ENCODE results near the gene COA8. TPM values are rescaled to one million over a fixed set of nuclear protein-coding genes. Genes with fewer than 3 reads are reported as not detected.

The COA8 gene
- total RNA-seq, 1 experiment from 2014 or later = 62.3 TPM

DNA sequence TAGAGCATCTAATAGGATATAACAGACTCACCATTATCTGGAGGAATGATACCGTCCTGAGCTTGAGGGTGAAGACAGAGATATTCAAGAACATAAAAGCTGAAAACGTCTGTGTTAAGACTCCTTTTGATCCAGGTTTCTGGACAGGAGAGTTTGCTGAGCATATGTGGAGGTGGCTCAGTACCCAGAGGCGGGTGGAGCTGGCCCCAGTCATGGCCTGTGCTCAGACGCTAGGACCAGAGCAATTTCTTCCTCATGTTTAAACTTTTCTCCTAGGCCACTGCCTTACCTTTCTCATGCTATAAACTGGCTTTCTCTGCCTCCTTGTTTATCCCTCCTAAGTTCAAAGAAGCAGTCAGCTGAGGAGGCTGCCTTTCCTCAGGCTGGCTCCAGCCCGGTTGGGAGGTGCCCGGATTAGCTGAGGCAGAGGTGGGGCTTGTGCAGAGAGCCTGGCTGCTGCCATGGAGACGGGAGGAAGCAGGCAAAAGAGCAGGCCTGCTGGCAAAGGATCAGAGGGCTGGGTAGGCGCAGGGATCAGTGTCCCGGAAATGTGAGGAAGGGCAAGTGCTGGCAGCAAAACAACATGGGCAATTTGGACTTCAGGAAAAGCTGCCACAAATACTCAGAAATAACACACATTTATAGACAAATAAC is 13.7 kb downstream of the COA8 start:
- Histone ChIP-seq H3K9ac (ENCODE audit: low read length) (no peak overlapping the region), H3K27me3 (ENCODE audit: low read length) (no peaks in the 10 kb centered on the region), H2AFZ (ENCODE audit: low read length) (no peak overlapping the region), H3K36me3 (ENCODE audit: low read depth, low read length) (peaks cover 32% of the 10 kb centered on the region), H3F3A (ENCODE audit: low read length, unreplicated experiment) (no peaks in the 10 kb centered on the region), H3K4me2 (ENCODE audit: low read length) (peak overlapping the region; percentile 36), H4K20me1 (ENCODE audit: low read length) (no peaks in the 10 kb centered on the region), H3K9me3 (ENCODE audit: low read length) (no peaks in the 10 kb centered on the region), H3K4me1 (ENCODE audit: insufficient read depth, low read length) (peaks cover 19% of the 10 kb centered on the region), H3K79me2 (ENCODE audit: low read length) (peaks cover 23% of the 10 kb centered on the region), H3K27ac (ENCODE audit: low read length) (peak overlapping the region; percentile 65), H3K4me3 (ENCODE audit: low read length) (no peak overlapping the region), H3K9me2 (replicated peaks; ENCODE audit: low read length) (no peaks in the 10 kb centered on the region)
- TF ChIP-seq EZH2 (IDR thresholded peaks at IDR 0.05; ENCODE audit: low read length, unreplicated experiment) (no peak), EZH2phosphoT487 (IDR thresholded peaks at IDR 0.05; ENCODE audit: borderline replicate concordance, low read length) (no peak)
- TF ChIP-seq, protein P1, sequence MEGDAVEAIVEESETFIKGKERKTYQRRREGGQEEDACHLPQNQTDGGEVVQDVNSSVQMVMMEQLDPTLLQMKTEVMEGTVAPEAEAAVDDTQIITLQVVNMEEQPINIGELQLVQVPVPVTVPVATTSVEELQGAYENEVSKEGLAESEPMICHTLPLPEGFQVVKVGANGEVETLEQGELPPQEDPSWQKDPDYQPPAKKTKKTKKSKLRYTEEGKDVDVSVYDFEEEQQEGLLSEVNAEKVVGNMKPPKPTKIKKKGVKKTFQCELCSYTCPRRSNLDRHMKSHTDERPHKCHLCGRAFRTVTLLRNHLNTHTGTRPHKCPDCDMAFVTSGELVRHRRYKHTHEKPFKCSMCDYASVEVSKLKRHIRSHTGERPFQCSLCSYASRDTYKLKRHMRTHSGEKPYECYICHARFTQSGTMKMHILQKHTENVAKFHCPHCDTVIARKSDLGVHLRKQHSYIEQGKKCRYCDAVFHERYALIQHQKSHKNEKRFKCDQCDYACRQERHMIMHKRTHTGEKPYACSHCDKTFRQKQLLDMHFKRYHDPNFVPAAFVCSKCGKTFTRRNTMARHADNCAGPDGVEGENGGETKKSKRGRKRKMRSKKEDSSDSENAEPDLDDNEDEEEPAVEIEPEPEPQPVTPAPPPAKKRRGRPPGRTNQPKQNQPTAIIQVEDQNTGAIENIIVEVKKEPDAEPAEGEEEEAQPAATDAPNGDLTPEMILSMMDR (conservative IDR thresholded peaks at IDR 0.05; ENCODE audit: low read depth, low read length) = no peak
- POLR2A ChIA-PET (ENCODE audit: unreplicated experiment) = interaction anchor here (0.9 kb wide), 1 partner anchor 52 kb away, joined by 4 read pairs; the partner anchor contains the start of gene KLC1
- intact Hi-C loops (cut with micrococcal nuclease) = loop anchor here (1.0 to 10.0 kb wide), 3 partner anchors 18 to 138 kb away; partner anchors contain the start of genes XRCC3 and ZFYVE21
- BruUV-seq (replicated peaks) = TSS peak; percentile 99
- CTCF ChIA-PET = interaction anchor here (0.8 kb wide), 1 partner anchor 17 kb away, joined by 3 read pairs; no protein-coding TSS in a partner anchor
- ATAC-seq = peak; percentile 98
- peak; percentile 89 for DNase-seq

DNA sequence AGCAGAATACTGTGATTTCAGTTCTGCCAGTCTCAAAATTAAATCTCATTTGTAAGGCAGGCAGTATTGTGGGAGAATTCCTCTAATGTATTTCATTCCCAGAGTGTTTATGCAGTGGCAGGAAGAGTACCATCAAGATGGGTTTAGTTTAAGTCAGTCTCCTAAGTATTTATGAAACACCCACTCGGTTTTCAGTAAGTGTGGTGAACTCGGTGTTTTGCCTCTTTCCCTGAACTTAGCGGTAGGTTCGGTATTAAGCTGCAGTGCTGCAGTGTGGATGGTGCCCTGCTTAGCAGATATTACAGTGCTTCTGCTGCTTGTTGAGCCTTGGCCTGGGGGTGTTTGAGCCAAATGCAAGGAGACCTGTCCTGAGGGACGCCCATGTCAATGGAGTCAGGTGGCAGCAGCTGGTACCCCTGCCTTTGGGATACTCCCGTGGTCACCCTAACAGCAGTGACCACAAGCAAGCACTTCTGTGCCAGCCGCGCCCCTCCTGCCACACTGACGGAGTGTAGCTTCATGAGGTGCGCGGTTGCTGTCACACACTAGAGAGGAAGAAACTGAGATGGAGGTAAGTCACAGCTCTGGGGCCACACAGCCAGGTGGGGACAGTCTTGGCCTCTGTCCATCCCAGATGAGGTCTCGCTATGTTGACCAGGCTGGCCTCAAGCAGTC is 15.8 kb downstream of the COA8 start:
- ChIA-PET POLR2A (ENCODE audit: unreplicated experiment) (no interaction called here), CTCF (no interaction called here)
- TF ChIP-seq EZH2phosphoT487 (IDR thresholded peaks at IDR 0.05; ENCODE audit: borderline replicate concordance, low read length) = no peak
- TF ChIP-seq, protein P1 (conservative IDR thresholded peaks at IDR 0.05; ENCODE audit: low read depth, low read length) = no peak
- no peak for TF ChIP-seq EZH2 (IDR thresholded peaks at IDR 0.05; ENCODE audit: low read length, unreplicated experiment)
- Histone ChIP-seq H3K36me3 (ENCODE audit: low read depth, low read length) (peaks cover 32% of the 10 kb centered on the region), H3K9me3 (ENCODE audit: low read length) (no peaks in the 10 kb centered on the region), H3K9me2 (replicated peaks; ENCODE audit: low read length) (no peaks in the 10 kb centered on the region), H3K4me1 (ENCODE audit: insufficient read depth, low read length) (peaks cover 16% of the 10 kb centered on the region), H3K27ac (ENCODE audit: low read length) (no peak overlapping the region), H3F3A (ENCODE audit: low read length, unreplicated experiment) (no peaks in the 10 kb centered on the region), H3K9ac (ENCODE audit: low read length) (no peak overlapping the region), H2AFZ (ENCODE audit: low read length) (no peak overlapping the region), H3K4me2 (ENCODE audit: low read length) (no peak overlapping the region), H3K27me3 (ENCODE audit: low read length) (no peaks in the 10 kb centered on the region), H3K4me3 (ENCODE audit: low read length) (no peak overlapping the region), H4K20me1 (ENCODE audit: low read length) (no peaks in the 10 kb centered on the region), H3K79me2 (ENCODE audit: low read length) (peaks cover 23% of the 10 kb centered on the region)
- no peak for DNase-seq
- no TSS peak for BruUV-seq (replicated peaks)
- ATAC-seq = no peak
- intact Hi-C loops (cut with micrococcal nuclease) = loop anchor here (10.0 kb wide), 1 partner anchor 136 kb away; the partner anchor contains the start of genes XRCC3 and ZFYVE21

DNA sequence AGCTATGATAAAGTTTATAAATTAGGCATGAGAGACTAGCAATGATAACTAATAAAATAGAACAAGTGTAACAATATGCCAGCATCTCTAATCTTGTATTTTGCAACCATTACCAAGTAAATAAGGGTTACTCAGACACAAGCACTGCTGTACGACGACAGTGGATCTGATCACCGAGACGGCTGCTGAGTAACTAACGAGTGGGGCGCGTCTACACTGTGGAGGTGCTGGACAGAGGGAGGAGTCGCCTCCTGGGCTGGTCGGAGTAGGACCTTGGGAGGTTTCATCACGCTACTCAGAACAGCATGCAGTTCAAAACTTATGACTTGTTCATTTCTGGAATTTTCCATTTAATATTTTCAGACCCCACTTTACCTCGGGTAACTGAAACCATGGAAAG is 18.4 kb downstream of the COA8 start:
- Histone ChIP-seq H3K9me3 (ENCODE audit: low read length) (no peaks in the 10 kb centered on the region), H3K4me2 (ENCODE audit: low read length) (no peak overlapping the region), H3K79me2 (ENCODE audit: low read length) (peaks cover 11% of the 10 kb centered on the region; the same call in 1 of the 2 replicates), H3K9me2 (replicated peaks; ENCODE audit: low read length) (no peaks in the 10 kb centered on the region), H3K4me3 (ENCODE audit: low read length) (no peak overlapping the region), H2AFZ (ENCODE audit: low read length) (no peak overlapping the region), H3K9ac (ENCODE audit: low read length) (no peak overlapping the region), H3K27ac (ENCODE audit: low read length) (no peak overlapping the region), H3F3A (ENCODE audit: low read length, unreplicated experiment) (no peaks in the 10 kb centered on the region), H3K27me3 (ENCODE audit: low read length) (no peaks in the 10 kb centered on the region), H3K36me3 (ENCODE audit: low read depth, low read length) (peaks cover 14% of the 10 kb centered on the region), H3K4me1 (ENCODE audit: insufficient read depth, low read length) (peaks cover 13% of the 10 kb centered on the region), H4K20me1 (ENCODE audit: low read length) (no peaks in the 10 kb centered on the region)
- ATAC-seq (no peak), DNase-seq (no peak)
- CTCF ChIA-PET = no interaction called here
- BruUV-seq (replicated peaks) = no TSS peak
- TF ChIP-seq EZH2phosphoT487 (IDR thresholded peaks at IDR 0.05; ENCODE audit: borderline replicate concordance, low read length) = no peak
- TF ChIP-seq, protein P1 (conservative IDR thresholded peaks at IDR 0.05; ENCODE audit: low read depth, low read length) = no peak
- TF ChIP-seq EZH2 (IDR thresholded peaks at IDR 0.05; ENCODE audit: low read length, unreplicated experiment) = no peak
- intact Hi-C loops (cut with micrococcal nuclease) = no loop called here
- POLR2A ChIA-PET (ENCODE audit: unreplicated experiment) = no interaction called here

Data from PC-3 (cell line).